ENCODE data around the gene FANCC.

DNA sequence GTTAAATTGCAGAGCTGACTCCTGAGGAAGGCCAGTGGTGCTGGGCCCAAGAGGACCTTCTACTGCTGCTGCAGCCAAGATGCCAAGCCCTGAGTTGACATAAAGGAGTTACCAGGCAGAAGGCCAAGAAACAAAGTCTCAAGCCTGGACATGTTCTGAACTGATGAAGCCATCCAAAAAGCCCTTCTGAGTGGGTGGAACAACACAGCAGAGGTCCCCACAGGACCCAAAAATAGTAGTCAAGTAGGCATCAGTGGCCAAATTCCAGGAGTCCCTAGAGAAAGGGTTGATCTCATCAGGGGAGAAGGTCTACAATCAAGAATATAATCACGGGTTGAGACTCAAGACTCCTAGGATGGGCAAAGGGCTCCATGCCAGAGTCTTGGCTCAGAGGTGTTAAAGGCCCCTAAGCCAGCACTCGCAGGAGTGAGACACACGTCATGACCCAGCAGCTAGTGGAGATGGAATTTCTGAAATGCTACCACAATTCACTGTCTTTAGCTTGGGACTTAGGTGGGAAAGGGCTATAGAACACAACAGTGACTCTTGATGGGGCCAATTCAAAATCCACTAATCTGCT, 119.7 kb downstream of the FANCC start:
- TF ChIP-seq NFIC (IDR thresholded peaks at IDR 0.05) (no peak), TAF1 (IDR thresholded peaks at IDR 0.05; ENCODE audit: low read depth) (no peak), REST (IDR thresholded peaks at IDR 0.05; ENCODE audit: low read depth) (no peak), EGR1 (IDR thresholded peaks at IDR 0.05) (no peak), RAD21 (IDR thresholded peaks at IDR 0.05; ENCODE audit: low read depth) (no peak), ZBTB7A (IDR thresholded peaks at IDR 0.05; ENCODE audit: low read depth) (no peak), YY1 (IDR thresholded peaks at IDR 0.05; ENCODE audit: low read depth) (no peak), TEAD4 (IDR thresholded peaks at IDR 0.05) (no peak)
- TF ChIP-seq, protein P1, sequence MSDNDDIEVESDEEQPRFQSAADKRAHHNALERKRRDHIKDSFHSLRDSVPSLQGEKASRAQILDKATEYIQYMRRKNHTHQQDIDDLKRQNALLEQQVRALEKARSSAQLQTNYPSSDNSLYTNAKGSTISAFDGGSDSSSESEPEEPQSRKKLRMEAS (IDR thresholded peaks at IDR 0.05): no peak
- TF ChIP-seq, protein P2, sequence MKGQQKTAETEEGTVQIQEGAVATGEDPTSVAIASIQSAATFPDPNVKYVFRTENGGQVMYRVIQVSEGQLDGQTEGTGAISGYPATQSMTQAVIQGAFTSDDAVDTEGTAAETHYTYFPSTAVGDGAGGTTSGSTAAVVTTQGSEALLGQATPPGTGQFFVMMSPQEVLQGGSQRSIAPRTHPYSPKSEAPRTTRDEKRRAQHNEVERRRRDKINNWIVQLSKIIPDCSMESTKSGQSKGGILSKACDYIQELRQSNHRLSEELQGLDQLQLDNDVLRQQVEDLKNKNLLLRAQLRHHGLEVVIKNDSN (IDR thresholded peaks at IDR 0.05): no peak

All from Ishikawa (cell line).